Upper lobe of left lung (tissue), 4 donors: Measurements from ENCODE around the gene CES1.

Source experiments
- CTCF ChIP-seq, 6 experiments: fragments of 450-650 bp in 4 of 6; fragments of 200-600 bp in 2 of 6; sonication (generic) in 2 of 6; IDR thresholded peaks; one replicate each; pipeline ENCODE4 v1.5.1; 2016 to 2019; ENCODE audit warnings: antibody characterized with exemption in 6 of 6
- POLR2A ChIP-seq, 4 donors: fragments of 450-650 bp; IDR thresholded peaks; one replicate each; pipeline ENCODE4 v1.5.1; 2016 to 2017; ENCODE audit warnings: antibody characterized with exemption in 4 of 4, mild to moderate bottlenecking in 2 of 4
- POLR2AphosphoS5 ChIP-seq, 2 donors: sonication (generic); formaldehyde crosslinking; IDR thresholded peaks; one replicate each; pipeline ENCODE4 v1.5.1; 2017; ENCODE audit warnings: antibody characterized with exemption in 2 of 2

DNA sequence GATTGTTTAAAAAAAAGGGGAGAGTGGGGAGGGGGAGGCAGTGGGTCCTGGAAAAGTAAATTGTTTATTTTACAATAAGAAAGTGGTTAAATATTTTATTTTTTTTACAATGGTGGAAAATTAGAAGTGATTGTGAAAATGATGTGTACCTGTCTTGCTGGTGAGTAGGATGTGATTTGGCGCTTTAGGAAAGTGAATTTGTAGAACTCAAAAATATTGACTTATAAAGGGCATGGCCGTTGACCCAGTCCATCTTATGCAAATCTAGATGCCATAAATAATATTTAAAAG, 10.2 kb upstream of the CES1 start:
- TF ChIP-seq CTCF (IDR thresholded peaks at IDR 0.05) (no peak), POLR2A (IDR thresholded peaks at IDR 0.05) (no peak), POLR2AphosphoS5 (IDR thresholded peaks at IDR 0.05) (no peak)
